ENCODE results near the gene VPS41.

GRCh38 chr7:38673795-38674194 is 235.2 kb downstream of the VPS41 start:
- TF ChIP-seq CTCF (conservative IDR thresholded peaks at IDR 0.05) (no peak), EZH2 (IDR thresholded peaks at IDR 0.05; ENCODE audit: low read depth) (no peak)

Measured in PC-9 (cell line).